Amniotic epithelial cell (primary cell): ENCODE measurements around the gene C1QTNF8.

Source experiments
- DNase-seq: peaks from one replicate; pipeline ENCODE4 v3.0.0-alpha.2; 2010; ENCODE audit warnings: low read depth

C1QTNF8 gene

DNA sequence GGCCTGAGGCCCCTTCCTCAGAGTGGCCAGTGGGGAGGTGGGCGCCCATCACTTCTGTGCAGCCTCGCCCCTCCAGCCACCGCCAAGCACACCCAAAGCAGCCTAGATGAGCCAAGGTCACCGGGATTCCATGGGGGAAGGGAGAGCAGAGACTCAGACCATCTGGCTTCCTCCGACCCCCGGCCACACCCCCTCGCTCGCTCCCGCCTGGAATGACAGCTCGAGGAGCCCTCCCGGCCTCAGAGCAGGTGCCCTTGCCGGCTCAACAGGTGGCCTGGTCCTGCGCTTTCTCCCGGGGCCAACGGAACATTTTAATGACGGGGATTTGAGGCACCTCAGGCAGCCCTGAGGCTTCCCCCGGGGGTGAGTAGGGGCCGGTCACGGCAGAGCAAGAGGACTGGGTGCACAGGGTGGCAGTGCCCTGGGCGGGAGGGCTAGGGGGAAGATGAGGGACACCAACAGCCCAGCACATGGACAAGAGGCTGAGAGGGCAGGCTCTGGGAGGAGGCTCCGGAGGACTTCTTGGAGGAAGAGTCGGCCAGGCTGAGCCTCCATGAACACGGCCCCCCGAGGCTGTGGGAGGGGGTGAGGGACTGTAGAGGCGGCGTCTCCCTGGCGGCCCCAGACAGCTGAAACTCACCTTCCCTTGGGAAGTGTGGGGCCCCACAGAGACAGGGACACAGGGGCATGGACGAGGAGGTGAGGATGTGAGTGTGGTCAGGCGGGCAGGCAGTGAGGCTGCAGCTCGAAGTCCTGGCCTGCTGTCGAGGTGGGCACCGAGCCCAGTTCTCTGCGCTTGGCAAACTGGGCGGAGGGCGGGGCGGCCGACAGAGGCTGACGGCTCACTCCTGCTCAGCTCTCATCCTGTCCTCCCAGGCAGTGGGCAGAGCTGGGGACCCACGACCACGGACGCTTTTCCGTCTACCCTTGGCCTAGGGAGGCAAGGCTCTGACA is 12.5 kb upstream of the C1QTNF8 start:
- no peak for DNase-seq

DNA sequence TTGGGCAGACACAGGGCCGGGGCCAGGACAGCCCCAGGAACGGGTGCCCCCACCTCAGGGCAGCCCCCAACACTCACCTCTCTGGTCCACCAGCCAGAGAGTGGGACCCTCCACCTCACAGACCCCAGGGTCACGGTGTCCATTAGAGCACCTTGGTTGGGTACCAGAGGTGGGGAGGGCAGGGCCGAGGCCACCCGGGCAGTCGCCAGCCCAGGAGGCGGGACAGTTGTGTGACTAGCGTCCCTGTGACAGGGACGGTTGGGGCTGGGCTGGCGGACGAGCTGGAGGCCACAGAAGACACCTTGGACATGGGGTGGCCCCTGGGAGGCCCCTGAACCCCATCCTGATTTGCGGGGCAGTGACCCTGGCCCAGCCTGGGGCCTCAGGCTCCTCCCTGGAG is 11.7 kb upstream of the C1QTNF8 start:
- DNase-seq: no peak

- DNase-seq: no peak
Observed at GRCh38 chr16:1107141-1107540, 11.1 kb upstream of the C1QTNF8 start.

DNA sequence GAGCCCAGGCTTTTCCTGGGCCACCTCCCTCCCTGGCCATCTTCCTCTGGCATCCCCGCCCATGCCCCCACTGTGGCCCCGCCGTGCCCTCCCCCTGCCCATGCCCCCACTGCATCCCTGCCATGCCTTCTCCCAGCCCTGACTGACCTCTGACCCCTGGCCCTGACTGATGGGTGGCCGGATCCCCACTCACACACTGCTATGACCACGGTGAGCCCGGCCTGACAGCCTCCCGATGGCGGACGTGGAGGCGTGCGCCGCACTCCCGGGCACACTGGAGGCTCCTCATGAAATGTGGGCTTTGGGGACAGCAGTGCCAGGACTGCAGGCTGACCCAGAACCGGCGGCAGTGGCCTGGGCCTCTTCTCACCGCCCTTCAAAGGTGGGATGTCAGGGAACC is 10.6 kb upstream of the C1QTNF8 start:
- DNase-seq: no peak

GRCh38 chr16:1105888-1106620 is 10.0 kb upstream of the C1QTNF8 start:
- DNase-seq: peak; percentile 20

- DNase-seq: no peak
Observed at GRCh38 chr16:1103636-1103980, 7.6 kb upstream of the C1QTNF8 start.

GRCh38 chr16:1102921-1103635 is 7.0 kb upstream of the C1QTNF8 start:
- no peak for DNase-seq

- DNase-seq: no peak
Observed at GRCh38 chr16:1102333-1102700, 6.3 kb upstream of the C1QTNF8 start.

DNA sequence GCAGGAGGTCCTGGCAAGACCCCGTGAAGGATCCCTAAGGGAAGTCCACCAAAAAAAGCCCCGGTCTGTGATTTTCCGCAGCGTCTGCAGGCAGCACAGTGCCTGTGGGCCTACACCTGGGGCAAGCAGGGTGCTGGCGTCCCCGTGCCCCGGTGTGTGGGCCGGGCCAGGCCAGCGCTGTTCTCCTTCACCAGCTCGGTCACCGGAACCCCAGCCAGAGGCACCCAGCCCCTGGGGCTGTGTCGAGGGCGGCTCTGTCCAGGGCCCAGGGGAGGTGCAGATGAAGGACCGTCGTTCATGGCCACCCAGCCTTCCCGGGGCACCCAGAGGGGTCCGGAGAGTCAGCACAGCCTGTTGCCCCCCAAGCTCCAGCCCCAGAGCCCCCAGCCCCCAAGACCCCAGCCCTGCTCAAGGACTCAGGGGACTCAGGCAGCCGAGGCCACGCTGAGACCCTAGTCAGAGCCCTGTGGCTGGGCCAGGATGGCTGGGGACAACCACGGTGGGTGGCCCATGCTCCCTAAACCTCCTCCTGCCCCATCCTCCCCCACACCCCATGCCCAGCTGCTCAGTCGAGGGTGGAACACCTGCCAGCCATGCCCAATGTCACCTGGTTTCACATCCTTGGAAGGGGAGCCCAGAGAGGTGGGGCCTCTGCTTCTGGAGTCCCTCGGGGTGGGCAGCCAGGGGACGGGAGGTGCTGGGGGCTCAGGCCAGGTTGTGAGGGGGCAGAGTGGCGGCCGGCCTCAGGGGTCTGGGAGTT is 5.7 kb upstream of the C1QTNF8 start:
- DNase-seq: no peak

DNA sequence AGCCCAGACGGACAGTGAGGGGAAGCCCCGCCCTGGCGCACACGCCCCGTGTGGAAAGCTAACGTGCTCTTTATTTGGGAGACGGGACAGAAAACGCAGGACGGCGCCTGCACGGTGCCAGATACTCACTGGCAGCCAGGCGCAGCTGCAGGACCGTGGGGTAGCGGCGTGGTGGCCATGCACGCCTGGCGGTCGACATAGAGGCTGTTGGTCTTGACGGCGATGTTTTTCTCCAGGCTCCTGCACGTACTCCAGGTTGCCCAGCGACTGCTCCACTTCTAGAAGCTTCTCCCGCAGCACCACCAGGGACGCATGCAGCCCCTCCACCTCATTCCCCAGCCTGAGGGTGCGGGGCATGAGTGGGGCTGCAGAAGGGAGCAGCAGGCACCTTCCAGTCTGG is 5.1 kb upstream of the C1QTNF8 start:
- no peak for DNase-seq

DNA sequence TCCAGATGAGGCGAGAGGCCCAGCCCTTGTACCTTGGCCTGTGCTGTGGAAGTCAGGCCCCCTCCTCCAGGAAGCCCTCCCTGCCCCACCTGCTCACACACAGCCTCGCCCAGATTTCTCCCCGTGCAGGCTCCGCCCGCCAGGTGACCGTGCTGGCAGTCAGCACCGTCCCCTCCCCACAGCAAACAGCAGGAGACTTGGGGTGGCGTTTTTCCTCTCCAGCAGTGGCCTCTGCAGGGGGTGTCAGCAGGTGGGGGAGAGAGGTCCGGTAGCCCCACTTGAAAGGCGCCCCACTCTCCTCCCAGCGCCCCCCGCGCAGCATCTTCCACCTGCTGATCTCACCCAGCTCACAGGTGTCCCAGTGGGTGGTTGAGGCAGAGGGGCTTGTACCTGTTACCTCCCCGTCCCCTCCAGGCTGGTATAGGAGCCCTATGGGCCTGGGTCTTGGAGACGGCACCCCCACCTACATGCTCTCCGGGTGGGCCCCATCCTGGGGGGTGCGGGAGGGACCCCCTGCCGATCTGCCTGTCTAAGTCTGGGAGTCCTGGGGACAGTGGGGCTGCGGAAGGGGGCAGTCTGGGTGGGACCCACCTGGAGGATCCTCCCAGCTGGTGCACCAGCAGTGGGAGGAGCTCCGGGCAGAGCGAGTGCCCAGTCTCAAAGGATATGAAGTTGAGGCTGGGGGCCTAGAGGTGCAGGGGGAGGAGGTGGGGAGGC is 4.2 kb upstream of the C1QTNF8 start:
- DNase-seq: no peak

GRCh38 chr16:1099189-1100083 is 3.4 kb upstream of the C1QTNF8 start:
- no peak for DNase-seq

GRCh38 chr16:1098266-1098991 is 2.4 kb upstream of the C1QTNF8 start:
- DNase-seq: no peak

DNA sequence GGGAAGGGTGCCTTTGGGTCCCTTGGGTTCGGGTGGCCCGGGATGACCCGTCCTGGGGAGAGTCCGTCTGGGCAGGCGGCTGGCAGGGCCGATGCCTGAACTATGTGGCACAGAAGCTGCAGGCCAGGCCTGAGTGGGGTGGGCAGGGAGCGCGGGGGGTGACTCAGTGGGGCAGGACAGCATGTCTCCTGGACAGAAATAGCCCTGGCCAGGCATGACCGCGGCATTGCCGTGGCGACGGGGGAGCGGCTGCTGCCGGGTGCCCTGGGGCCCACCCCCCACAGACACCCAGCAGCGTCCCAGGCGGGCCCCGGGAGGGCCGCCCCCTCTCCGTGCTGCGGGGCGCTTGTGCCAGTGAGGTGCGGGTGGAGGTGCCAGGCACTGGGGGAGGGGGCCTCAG is 1.8 kb upstream of the C1QTNF8 start:
- no peak for DNase-seq

GRCh38 chr16:1097156-1097555 is 1.1 kb upstream of the C1QTNF8 start:
- DNase-seq: no peak

DNA sequence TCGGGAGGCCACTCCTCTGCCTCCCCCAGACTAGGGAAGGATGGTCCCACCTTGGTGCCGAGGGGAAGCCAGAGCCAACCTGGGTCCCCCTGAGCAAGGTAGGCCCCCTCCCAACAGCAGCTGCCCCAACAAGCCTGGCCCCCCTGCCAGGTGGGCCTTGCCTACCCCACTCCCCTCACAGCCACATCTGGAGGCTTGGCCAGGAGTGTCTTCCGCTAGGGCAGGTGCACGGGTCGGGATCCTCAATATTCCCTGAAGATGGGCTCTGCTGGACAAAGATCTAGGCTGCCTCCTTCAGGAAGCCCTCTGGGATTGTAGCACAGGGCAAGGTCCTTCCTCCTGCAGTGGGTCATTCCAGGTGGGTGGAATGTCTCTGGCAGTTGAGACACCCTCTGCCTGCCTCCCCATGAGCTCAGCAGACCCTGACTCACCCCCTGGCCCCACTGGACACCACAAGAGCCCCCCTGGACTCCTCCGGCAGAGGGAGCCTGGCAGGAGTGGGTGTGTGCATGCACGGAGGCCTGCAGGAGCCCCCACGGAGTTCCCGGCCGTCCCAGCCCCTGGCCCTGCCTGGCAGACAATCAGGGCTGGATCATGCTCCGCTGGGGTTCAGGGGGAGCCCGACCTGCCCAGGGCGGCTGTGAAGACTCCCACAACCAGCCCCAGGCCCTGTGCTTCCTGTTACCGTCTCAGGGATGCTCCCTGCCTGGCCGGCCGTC is 435 bp downstream of the C1QTNF8 start:
- DNase-seq: no peak

DNA sequence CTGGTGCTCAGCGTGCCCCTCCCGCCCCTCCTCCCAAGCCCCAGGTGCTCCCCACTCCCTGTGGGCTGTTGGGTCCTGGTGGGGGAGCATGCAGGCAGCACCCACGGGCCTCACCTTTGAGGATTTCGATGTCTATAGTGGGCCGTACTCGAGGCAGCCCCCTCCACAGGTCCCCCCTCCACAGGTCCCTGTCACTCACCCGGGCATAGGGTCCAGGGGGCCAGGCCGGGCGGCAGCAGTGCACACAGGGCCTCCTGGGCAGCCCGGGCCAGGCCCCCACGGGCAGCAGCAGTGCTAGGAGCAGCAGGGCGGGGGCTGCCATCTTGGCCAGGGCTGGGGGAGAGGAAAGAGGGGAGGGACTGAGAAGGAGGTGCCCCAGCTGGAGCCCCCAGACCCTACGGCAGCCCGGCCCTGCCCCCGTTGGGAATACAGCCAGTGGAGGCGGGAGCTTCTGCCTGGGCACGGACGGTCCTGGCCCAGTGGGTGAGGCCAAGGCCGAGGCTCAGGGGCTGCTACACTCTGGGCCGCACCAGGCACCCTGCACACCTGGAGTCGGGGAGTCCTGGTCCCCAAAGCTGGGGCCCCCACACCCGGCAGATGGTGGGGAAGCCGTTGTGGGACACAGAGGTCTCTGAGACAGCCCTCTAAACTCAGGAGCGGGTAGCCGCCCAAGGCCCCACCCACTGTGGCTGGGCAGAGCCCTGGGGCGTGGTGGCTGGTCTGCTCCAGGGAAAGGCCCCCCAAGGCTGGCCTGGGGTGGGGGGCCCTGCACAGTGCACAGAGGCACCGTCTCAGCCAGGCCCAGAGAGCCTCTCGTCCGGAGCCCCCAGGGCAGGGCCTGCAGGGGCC is 1.2 kb downstream of the C1QTNF8 start:
- no peak for DNase-seq

DNA sequence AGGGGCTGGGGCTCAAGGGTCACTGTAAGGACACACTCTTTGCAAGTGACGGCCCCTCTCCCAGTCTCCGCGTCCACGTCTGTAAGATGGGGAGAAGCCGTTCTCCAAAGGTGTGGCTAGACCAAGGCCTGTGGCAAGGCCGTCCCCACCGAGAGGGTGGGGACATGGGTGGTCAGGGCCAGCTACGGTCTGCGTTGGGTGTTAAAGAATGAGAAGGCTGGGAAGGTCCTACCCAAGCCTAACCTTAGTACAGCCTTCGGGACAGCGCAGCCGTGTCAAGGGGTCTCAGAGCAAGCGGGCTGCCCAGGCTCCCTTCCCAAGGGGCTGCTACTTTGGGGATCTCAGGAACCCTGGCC is 1.9 kb downstream of the C1QTNF8 start:
- DNase-seq: no peak
